A673 (cell line): ENCODE data around the gene NKD1.

ENCODE experiments used
- EZH2 ChIP-seq: fragments of 200-600 bp; sonication (generic); IDR thresholded peaks from 2 replicates; pipeline ENCODE4 v1.6.1; 2017; ENCODE audit warnings: borderline replicate concordance, low read depth, mild to moderate bottlenecking, mixed read lengths, antibody characterized with exemption, low read length; ENCODE audit not compliant: poor library complexity, severe bottlenecking
- TF ChIP-seq, protein P1 (sequence below): fragments of 300-800, 200-600 bp; sonication (generic); conservative IDR thresholded peaks from 2 replicates; pipeline ENCODE4 v1.5.1; 2017; ENCODE audit warnings: low read depth, mild to moderate bottlenecking, antibody characterized with exemption, low read length, moderate library complexity, mixed read lengths

DNA sequence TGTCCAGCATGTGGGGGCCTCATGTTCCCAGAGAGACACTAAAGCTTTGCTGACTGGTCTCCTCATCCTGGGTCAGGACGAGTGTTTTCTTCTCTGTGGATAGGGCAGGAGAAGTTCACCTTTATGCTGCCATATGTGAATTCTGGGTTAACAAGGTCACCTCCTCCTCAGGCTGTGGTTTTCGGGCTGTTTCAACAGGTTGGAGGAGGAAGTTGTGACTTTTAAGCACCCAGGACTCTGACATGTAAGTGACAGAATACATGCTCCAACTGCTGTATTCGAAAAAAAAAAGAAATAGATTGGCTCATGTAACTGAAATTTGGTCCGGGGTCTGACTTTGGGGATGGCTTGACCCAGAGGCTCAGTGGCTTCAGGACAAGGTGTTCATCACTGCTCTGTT is 78.7 kb downstream of the NKD1 start:
- TF ChIP-seq, protein P1, sequence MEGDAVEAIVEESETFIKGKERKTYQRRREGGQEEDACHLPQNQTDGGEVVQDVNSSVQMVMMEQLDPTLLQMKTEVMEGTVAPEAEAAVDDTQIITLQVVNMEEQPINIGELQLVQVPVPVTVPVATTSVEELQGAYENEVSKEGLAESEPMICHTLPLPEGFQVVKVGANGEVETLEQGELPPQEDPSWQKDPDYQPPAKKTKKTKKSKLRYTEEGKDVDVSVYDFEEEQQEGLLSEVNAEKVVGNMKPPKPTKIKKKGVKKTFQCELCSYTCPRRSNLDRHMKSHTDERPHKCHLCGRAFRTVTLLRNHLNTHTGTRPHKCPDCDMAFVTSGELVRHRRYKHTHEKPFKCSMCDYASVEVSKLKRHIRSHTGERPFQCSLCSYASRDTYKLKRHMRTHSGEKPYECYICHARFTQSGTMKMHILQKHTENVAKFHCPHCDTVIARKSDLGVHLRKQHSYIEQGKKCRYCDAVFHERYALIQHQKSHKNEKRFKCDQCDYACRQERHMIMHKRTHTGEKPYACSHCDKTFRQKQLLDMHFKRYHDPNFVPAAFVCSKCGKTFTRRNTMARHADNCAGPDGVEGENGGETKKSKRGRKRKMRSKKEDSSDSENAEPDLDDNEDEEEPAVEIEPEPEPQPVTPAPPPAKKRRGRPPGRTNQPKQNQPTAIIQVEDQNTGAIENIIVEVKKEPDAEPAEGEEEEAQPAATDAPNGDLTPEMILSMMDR = no peak
- TF ChIP-seq EZH2 = no peak
